ENCODE measurements around the gene PTGDR. TPM values are rescaled to one million over a fixed set of nuclear protein-coding genes. Genes with fewer than 3 reads are reported as not detected.

Gene PTGDR
- total and polyA plus RNA-seq, 2 of the 8 experiments (the other 6 are each of a cell fraction or from before 2014, with no cell fraction given) = 0.22 to 0.83 TPM

GRCh38 chr14:52240623-52241022, 26.9 kb upstream of the PTGDR start:
- H3K4me3 ChIP-seq (ENCODE audit: extremely low read depth in 1 of 4, insufficient read depth in 2 of 4, low read depth in 3 of 4, low read length in 4 of 4) = no peak overlapping the region
- H2AK5ac ChIP-seq (ENCODE audit: low read depth, low read length) = no peak overlapping the region
- no peaks in the 10 kb centered on the region for H3K9me3 ChIP-seq (ENCODE audit: insufficient read depth in 2 of 2, low read depth in 1 of 2, low read length in 1 of 2)
- no peak overlapping the region for H2BK120ac ChIP-seq (replicated peaks; ENCODE audit: low read depth, low read length)
- no peaks in the 10 kb centered on the region for H3K36me3 ChIP-seq (ENCODE audit: control insufficient read depth in 2 of 4, insufficient read depth in 4 of 4, low read length in 3 of 4)
- no peak overlapping the region for H3K9ac ChIP-seq (replicated peaks in 1 of 4; ENCODE audit: extremely low read depth in 1 of 4, low read depth in 3 of 4, low read length in 3 of 4)
- ChIA-PET POLR2A (ENCODE audit: partially characterized antibody) (no interaction called here), CTCF (ENCODE audit: partially characterized antibody) (interaction anchor here (1.2 kb wide), 1 partner anchor 16 kb away, joined by 3 read pairs; no protein-coding TSS in a partner anchor)
- 69% methylated on average over 5 of the region's 5 CpGs; no CpG with 5 or more reads in 1 of the 2 experiments for WGBS, 2 experiments (ENCODE audit: extremely low coverage in 1 of 2, insufficient coverage in 1 of 2, insufficient read length in 1 of 2, insufficient replicate concordance in 2 of 2, low coverage in 1 of 2, low lambda C conversion rate in 2 of 2, missing lambda C conversion rate in 1 of 2)
- no peak overlapping the region for H2BK5ac ChIP-seq (ENCODE audit: low read depth, low read length)
- H3K4ac ChIP-seq (replicated peaks; ENCODE audit: insufficient read length, low read depth, low read length) = no peak overlapping the region
- H3K18ac ChIP-seq (ENCODE audit: extremely low read depth, low read length) = no peak overlapping the region
- H2BK12ac ChIP-seq (ENCODE audit: low read depth, low read length) = no peak overlapping the region
- FAIRE-seq (no peak), DNase-seq (ENCODE audit: low read depth in 1 of 2, low spot score in 2 of 2) (no peak)
- H4K8ac ChIP-seq (ENCODE audit: extremely low read depth, insufficient read depth, low read length) = no peak overlapping the region
- no peak overlapping the region for H3K14ac ChIP-seq (ENCODE audit: insufficient read length)
- no peak overlapping the region for H2BK15ac ChIP-seq (ENCODE audit: low read length)
- no peak overlapping the region for H4K5ac ChIP-seq (ENCODE audit: insufficient read length, low read depth, low read length)
- no peak overlapping the region for H2BK20ac ChIP-seq (ENCODE audit: low read length)
- no peaks in the 10 kb centered on the region for H3K79me2 ChIP-seq (ENCODE audit: control insufficient read depth in 1 of 2, insufficient read depth in 2 of 2, low read length in 2 of 2)
- H3K23ac ChIP-seq (ENCODE audit: insufficient read length) = no peak overlapping the region
- no peaks in the 10 kb centered on the region for H3K23me2 ChIP-seq (ENCODE audit: low read depth, low read length)
- no peak overlapping the region for H3K4me2 ChIP-seq (ENCODE audit: insufficient read depth in 1 of 2, low read depth in 2 of 2, low read length in 2 of 2)
- no peak overlapping the region for H3K27ac ChIP-seq (ENCODE audit: low read depth, low read length)
- no peak overlapping the region for H2AFZ ChIP-seq (ENCODE audit: low read length)
- H3K79me1 ChIP-seq (ENCODE audit: low read depth, low read length) = no peaks in the 10 kb centered on the region
- peaks cover 0 to 2% (median 0%) of the 10 kb centered on the region in 4 experiments; a peak in 2 of 7 replicates for H3K4me1 ChIP-seq (replicated peaks in 1 of 4; ENCODE audit: control insufficient read depth in 3 of 4, insufficient read depth in 4 of 4, low read length in 3 of 4)
- no peak overlapping the region for H4K91ac ChIP-seq (replicated peaks; ENCODE audit: insufficient read length, low read length)
- H3K56ac ChIP-seq (replicated peaks; ENCODE audit: insufficient read length, low read depth, low read length) = no peak overlapping the region
- H3K27me3 ChIP-seq (replicated peaks in 1 of 4; ENCODE audit: control insufficient read depth in 3 of 4, extremely low read depth in 1 of 4, insufficient read depth in 3 of 4, low read length in 3 of 4) = no peaks in the 10 kb centered on the region
- no peaks in the 10 kb centered on the region for H4K20me1 ChIP-seq (replicated peaks in 1 of 2; ENCODE audit: control insufficient read depth in 1 of 2, insufficient read depth in 2 of 2, low read length in 2 of 2)
- TF ChIP-seq SP4 (IDR thresholded peaks at IDR 0.05; ENCODE audit: low read length) (no peak), CHD1 (IDR thresholded peaks at IDR 0.05; ENCODE audit: low read depth, low read length) (no peak), EZH2 (IDR thresholded peaks at IDR 0.05; ENCODE audit: low read depth, low read length, severe bottlenecking) (no peak), YY1 (IDR thresholded peaks at IDR 0.05; ENCODE audit: low read depth, low read length) (no peak), SAP30 (IDR thresholded peaks at IDR 0.05; ENCODE audit: insufficient read depth, insufficient replicate concordance, low read length) (no peak), ATF2 (IDR thresholded peaks at IDR 0.05; ENCODE audit: low read length) (no peak), EGR1 (IDR thresholded peaks at IDR 0.05; ENCODE audit: borderline replicate concordance, low read depth, low read length) (no peak)

Data from H1 (cell line).